T-helper 17 cell (primary cell): Measurements from ENCODE around the gene ITPRIPL2. TPM values are rescaled to one million over a fixed set of nuclear protein-coding genes. Genes with fewer than 3 reads are reported as not detected.

Experiments used
- ATAC-seq: fragments of 150-1000 bp; cut with Tn5 transposase; 2 replicates; pipeline ENCODE4 v1.10.0; 2021; ENCODE audit warnings: mild to moderate bottlenecking, moderate library complexity
- DNase-seq, 3 donors: peaks; one replicate each; pipeline versions ENCODE4 v3.0.0 to v3.0.0-alpha.2; 2020 to 2021
- H3K9me3 ChIP-seq: one replicate; pipeline ENCODE4 v1.7.0; 2013; ENCODE audit warnings: low read length, mild to moderate bottlenecking; ENCODE audit not compliant: control insufficient read depth, poor library complexity, severe bottlenecking
- H3K27ac Mint-ChIP-seq: one replicate; pipeline ENCODE4 v1.8.0; 2022; ENCODE audit warnings: mild to moderate bottlenecking, moderate library complexity, mixed read lengths
- H3K27me3 Mint-ChIP-seq: one replicate; pipeline ENCODE4 v1.8.0; 2022; ENCODE audit warnings: mixed read lengths
- H3K36me3 Mint-ChIP-seq: one replicate; pipeline ENCODE4 v1.8.0; 2022; ENCODE audit warnings: low read depth, mixed read lengths
- H3K4me1 Mint-ChIP-seq: one replicate; pipeline ENCODE4 v1.8.0; 2022; ENCODE audit warnings: mild to moderate bottlenecking, mixed read lengths
- H3K4me3 Mint-ChIP-seq: one replicate; pipeline ENCODE4 v1.8.0; 2022; ENCODE audit warnings: mild to moderate bottlenecking, moderate library complexity, mixed read lengths
- total RNA-seq, 4 donors: library from RNA in 2 of 4; stranded (reverse) in 2 of 4; gene quantifications; one replicate each; pipeline ENCODE4 v1.2.3 and lab custom pipeline; 2022 to 2026

The ITPRIPL2 gene
- total RNA-seq, 2 donors from 2014 or later = 0.85 to 2.0 TPM

DNA sequence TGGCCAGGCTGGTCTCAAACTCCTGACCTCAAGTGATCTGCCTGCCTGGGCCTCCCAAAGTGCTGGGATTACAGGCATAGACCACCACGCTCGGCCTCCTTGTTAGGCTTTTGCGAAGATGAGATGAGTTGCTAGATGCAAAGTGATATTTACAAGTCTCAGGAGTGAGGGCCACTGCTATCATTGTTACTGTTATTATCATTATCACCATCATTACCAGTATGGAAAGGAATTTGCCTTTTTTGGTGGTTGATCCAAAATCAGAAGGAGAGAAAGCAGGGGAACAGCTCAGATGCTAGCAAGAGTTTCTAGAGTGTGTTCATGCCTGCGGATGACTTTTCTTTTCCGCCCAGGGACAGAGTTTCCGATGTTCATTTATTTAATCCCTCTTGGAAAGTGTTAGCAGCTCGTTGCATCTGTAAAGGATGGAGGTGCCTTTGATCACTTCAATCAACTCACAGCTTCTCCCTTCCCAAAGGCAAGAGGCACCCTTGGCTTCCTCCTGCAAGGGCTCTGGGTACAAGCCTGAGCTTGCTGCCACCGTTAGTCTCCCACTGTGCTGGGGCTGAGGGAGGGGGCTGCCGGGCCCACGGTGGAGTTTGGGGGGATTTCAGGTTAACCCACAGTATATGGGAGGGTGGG, 21.6 kb downstream of the ITPRIPL2 start:
- DNase-seq = no peak
- Mint-ChIP-seq H3K4me3 (no peak overlapping the region), H3K27me3 (peaks cover 23% of the 10 kb centered on the region), H3K4me1 (peaks cover 8% of the 10 kb centered on the region), H3K36me3 (no peaks in the 10 kb centered on the region), H3K27ac (no peak overlapping the region)
- H3K9me3 ChIP-seq = no peaks in the 10 kb centered on the region
- ATAC-seq = no peak

DNA sequence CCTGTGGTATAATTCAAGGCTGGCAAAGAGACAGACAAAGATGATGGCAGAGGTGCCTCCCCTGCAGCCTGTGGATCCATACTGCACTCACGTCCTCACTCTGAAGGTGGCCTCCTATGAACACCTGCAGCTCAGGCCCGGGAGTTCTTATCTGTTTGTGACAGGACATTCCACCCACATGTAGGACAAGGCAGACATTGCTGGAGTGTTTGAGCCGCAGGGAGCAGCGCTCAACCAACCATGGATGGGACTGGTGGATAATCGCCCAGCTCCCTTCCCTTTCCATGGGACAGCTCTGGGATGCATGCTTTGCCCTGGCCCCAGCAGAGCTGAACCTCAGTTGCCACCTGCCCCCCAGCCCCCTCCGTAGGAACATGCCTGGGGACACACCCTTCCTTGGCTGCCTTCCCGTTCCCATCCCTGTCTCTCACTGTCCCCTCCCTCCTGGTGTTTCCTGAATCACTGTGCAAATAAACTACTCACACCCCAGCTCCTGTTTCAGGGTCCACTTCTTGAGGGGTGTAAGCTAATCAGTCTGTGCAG, 22.2 kb downstream of the ITPRIPL2 start:
- H3K36me3 Mint-ChIP-seq = no peaks in the 10 kb centered on the region
- peaks cover 4% of the 10 kb centered on the region for H3K4me1 Mint-ChIP-seq
- H3K27me3 Mint-ChIP-seq = peaks cover 29% of the 10 kb centered on the region
- DNase-seq = no peak
- no peak for ATAC-seq
- H3K9me3 ChIP-seq = no peaks in the 10 kb centered on the region
- H3K4me3 Mint-ChIP-seq = no peak overlapping the region
- no peak overlapping the region for H3K27ac Mint-ChIP-seq

DNA sequence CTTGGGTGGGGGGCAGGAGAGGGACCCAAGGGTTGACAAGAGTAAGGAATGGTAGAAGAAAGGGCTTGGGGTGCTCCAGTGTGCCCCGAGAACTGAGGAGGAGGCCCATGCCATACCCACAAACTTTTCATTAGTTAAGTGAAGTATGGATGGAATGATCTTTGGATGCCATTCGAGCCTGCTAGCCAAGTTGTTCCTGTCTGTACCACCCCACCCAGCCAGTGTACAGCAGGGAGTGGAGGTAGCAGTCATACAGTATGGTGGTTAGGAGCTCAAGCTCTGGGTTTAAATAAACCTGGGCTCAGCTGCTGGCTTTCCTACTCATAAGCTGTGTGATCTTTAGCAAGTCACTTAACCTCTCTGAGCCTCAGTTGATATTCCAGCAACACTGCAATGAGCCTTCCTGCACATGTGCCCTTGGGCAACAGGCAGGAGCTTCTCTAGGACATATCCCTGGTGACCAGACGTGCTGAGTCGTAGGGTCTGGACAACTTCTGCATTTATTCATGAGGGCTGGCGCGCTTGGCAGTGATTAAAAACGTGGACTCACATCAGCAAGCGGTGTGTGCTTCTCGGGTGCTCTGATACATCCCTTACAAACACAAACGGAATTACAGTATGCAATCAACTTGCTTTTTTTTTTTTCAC, 22.9 kb downstream of the ITPRIPL2 start:
- H3K9me3 ChIP-seq = no peaks in the 10 kb centered on the region
- Mint-ChIP-seq H3K36me3 (no peaks in the 10 kb centered on the region), H3K27me3 (peaks cover 25% of the 10 kb centered on the region), H3K4me1 (no peaks in the 10 kb centered on the region), H3K4me3 (no peak overlapping the region), H3K27ac (no peak overlapping the region)
- DNase-seq = no peak
- ATAC-seq = no peak

DNA sequence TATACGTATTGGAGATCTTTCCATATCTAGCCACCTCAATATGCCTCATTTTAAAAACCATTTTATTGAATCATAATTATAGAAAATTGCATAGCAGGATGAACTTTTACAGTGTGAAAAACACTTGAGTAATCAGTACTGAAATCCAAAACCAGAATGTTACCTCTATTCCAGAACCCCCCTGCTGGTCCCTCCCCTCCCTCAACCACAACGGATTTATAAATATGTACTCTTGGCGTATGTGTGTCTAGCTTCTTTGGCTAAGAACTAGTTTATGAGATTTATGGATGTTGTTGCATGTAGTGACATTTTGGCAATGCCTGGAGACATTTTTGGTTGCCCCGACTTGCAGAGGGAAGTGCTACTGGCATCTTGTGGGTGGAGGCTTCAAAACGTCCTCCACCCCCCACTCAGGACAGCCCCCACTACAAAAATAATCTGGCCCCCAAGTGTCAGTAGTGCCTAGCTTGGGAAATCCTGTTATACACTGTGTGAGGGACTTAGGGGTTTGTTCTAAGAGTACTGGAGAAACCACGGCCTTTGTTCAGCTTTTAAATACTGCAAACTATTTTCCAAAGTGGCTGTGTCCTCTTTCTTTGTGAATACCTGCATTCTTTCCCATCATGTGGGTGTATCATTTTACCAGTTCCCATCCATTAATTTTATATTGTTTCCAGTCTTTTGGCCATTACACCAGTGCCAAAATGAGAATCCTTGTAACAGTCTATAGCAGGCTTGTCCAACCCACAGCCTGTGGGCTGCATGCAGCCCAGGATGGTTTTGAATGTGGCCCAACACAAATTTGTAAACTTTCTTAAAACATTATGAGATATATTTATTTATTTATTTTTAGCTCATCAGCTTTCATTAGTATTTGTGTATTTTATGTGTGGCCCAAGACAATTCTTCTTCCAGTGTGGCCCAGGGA, 23.7 kb downstream of the ITPRIPL2 start:
- no peak for DNase-seq
- ATAC-seq = no peak

DNA sequence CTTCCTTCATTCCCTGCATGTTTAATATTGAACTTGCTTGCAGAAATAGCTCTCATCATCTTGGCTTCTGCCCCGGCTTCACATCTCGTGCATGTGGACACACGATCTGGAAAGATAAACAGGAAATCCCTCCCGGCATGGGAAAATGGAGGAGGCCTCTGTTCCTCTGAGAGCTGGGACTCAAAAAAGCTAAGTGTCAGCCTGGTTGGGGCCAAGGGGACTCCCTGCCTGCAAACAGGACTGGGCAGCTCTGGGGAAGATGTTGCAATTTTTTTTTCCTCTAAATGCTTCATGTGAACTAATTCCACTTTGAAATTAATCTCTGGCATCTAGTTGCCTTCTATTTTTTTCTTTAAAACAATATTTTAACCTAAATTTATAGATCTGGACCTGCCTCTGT, 24.8 kb downstream of the ITPRIPL2 start:
- no peak overlapping the region for H3K27ac Mint-ChIP-seq
- H3K36me3 Mint-ChIP-seq = no peaks in the 10 kb centered on the region
- ATAC-seq (no peak), DNase-seq (no peak)
- H3K4me3 Mint-ChIP-seq = no peak overlapping the region
- no peaks in the 10 kb centered on the region for H3K4me1 Mint-ChIP-seq
- H3K9me3 ChIP-seq = no peaks in the 10 kb centered on the region
- peaks cover 31% of the 10 kb centered on the region for H3K27me3 Mint-ChIP-seq

More for the DNA sequence above, 23.7 kb downstream of the ITPRIPL2 start:
- Mint-ChIP-seq H3K27ac (no peak overlapping the region), H3K36me3 (no peaks in the 10 kb centered on the region), H3K27me3 (peaks cover 25% of the 10 kb centered on the region), H3K4me3 (no peak overlapping the region), H3K4me1 (no peaks in the 10 kb centered on the region)
- H3K9me3 ChIP-seq = no peaks in the 10 kb centered on the region

DNA sequence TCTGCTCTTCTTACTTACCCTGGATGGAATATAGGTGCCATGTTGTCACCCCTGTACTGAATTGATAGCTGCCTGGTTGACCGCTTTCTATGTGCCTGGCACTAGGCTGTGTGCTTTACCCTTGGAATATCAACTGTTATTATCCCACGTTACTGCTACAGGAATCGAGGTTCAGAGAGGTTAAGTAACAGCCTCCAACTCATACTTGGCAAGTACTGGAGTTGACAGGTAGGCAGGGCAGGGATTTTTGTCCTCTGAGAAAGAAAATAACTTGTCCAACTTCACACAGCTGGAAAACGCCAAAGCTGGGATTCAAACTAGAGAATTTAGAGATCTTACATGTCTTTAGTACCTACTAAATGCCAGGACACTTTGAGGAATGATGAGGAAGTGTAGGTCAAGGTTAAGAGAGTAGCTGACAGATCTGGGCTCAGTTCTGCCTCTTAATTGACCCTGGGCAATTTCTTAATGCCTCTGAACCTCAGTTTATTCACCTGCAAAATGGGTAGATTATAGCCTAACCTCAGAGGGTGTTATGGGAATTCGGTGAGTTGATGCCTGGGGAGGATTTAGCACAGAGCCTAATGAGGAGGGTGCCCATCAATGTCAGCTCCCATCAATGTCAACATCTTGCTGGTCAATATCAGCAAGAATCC, 25.8 kb downstream of the ITPRIPL2 start:
- Mint-ChIP-seq H3K4me1 (no peaks in the 10 kb centered on the region), H3K27ac (no peak overlapping the region), H3K27me3 (peaks cover 31% of the 10 kb centered on the region), H3K36me3 (no peaks in the 10 kb centered on the region), H3K4me3 (no peak overlapping the region)
- ATAC-seq (no peak), DNase-seq (no peak)
- no peaks in the 10 kb centered on the region for H3K9me3 ChIP-seq

DNA sequence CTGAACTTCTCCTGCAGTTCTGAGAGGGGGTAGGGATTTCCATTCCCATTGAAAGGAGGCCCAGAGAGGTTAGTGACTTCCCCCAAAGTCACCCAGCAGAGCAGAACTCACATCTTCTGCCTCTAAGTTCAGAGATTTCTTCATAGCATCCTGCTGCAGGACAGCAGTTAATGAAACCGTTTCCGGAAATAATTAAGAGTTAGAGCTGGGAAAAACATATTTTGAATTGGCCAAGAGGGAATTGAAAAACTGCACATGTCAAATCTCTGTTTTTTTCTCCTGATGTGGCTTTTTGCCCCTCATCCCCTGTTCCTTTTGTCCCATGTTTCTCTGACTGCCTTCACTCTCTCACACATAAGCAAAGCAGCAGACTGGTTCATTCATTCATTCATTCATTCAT, 26.6 kb downstream of the ITPRIPL2 start:
- Mint-ChIP-seq H3K27ac (no peak overlapping the region), H3K36me3 (no peaks in the 10 kb centered on the region), H3K4me3 (no peak overlapping the region), H3K27me3 (peaks cover 31% of the 10 kb centered on the region), H3K4me1 (peaks cover 3% of the 10 kb centered on the region)
- ATAC-seq (no peak), DNase-seq (no peak)
- no peaks in the 10 kb centered on the region for H3K9me3 ChIP-seq

DNA sequence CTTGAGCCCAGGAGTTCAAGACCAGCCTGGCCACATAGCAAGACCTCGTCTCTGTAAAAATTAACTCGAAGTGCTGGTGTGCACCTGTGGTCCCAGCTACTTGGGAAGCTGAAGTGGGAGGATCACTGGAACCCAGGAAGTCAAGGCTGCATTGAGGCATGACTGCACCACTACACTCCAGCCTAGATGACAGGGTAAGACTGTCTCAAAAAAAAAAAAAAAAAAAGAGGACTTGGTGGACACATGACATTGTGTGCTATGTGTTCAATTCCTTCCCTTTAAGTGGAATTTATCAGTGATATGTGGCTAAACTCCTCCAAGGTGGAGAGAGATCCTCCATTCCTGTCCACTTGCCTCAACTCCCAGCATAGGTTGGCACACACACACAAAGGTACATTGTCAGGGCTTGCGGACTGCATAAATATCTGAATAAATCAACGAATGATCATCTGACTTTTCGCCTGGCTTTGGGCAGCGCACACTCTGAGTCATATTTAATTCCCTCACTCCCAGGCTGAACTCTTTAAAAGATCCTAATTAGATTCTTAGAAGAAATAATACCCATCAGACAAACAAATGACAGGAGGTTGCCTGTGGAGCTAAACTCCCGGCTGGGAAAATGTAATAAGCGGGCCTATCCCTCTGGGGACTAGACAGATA, 29.3 kb downstream of the ITPRIPL2 start:
- H3K4me3 Mint-ChIP-seq = no peak overlapping the region
- DNase-seq (no peak), ATAC-seq (no peak)
- H3K4me1 Mint-ChIP-seq = peaks cover 3% of the 10 kb centered on the region
- H3K27me3 Mint-ChIP-seq = peaks cover 36% of the 10 kb centered on the region
- no peaks in the 10 kb centered on the region for H3K36me3 Mint-ChIP-seq
- H3K9me3 ChIP-seq = no peaks in the 10 kb centered on the region
- no peak overlapping the region for H3K27ac Mint-ChIP-seq

DNA sequence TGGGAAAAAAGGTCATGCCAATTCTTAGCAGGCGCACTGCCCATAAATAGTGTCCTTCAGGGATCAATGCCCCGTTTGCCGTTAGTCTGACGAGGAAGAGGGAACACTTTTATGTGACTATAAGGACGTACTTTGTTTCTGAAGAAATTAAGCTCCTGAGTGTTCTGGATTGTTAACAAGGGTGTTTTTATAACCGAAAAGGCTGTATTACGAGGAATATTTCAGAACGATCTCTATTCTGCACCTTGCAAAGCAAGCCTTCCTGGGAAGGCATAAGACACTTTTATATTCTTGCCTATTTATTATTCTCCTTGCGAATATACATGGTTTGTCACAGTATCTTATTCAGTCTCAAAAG, 29.8 kb downstream of the ITPRIPL2 start:
- ATAC-seq (no peak), DNase-seq (no peak)
- no peaks in the 10 kb centered on the region for H3K36me3 Mint-ChIP-seq

DNA sequence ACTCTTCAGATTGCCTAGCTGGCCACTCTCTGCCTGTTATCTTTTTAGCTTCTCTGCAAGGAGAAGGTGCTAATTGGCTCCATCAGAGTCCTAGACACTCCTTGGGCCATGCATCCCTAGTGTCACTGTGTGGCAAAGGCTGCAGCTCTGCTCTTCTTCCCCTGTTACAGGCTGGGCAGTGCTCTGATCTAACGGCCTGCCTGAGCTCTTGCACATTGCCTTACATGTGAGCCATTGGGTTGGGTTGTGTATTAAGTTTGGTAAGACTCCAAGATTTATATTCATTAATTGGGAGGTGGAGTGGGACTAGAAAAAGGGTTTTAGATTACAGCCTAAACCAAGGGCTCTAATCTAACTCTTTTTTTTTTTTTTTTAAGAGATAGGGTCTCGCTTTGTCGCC, 31.2 kb downstream of the ITPRIPL2 start:
- H3K27ac Mint-ChIP-seq = no peak overlapping the region
- H3K36me3 Mint-ChIP-seq = no peaks in the 10 kb centered on the region
- ATAC-seq (no peak), DNase-seq (no peak)
- no peaks in the 10 kb centered on the region for H3K9me3 ChIP-seq
- H3K27me3 Mint-ChIP-seq = peaks cover 29% of the 10 kb centered on the region
- peaks cover 3% of the 10 kb centered on the region for H3K4me1 Mint-ChIP-seq
- no peak overlapping the region for H3K4me3 Mint-ChIP-seq

More for the DNA sequence above, 29.8 kb downstream of the ITPRIPL2 start:
- H3K4me3 Mint-ChIP-seq = no peak overlapping the region
- peaks cover 38% of the 10 kb centered on the region for H3K27me3 Mint-ChIP-seq
- H3K4me1 Mint-ChIP-seq = peaks cover 3% of the 10 kb centered on the region
- H3K27ac Mint-ChIP-seq = no peak overlapping the region
- no peaks in the 10 kb centered on the region for H3K9me3 ChIP-seq

DNA sequence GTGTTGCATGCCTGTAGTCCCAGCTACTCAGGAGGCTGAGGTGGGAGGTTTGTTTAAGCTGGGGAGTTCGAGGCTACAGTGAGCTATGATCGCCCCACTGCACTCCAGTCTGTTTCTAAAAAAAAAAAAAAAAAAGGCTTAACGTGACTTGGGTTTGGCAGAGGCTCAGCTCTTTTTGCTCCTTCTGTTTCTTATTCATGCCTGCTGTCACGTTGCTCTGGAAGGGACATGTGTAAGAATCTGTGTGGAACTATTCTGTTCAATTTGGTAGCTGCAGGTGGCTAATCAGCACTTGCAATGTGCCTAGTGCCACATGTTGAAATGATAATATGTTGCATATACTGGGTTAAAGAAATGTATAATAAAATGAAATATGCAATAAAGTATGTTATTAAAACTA, 33.4 kb downstream of the ITPRIPL2 start:
- Mint-ChIP-seq H3K4me3 (no peak overlapping the region), H3K4me1 (peaks cover 3% of the 10 kb centered on the region), H3K36me3 (no peaks in the 10 kb centered on the region), H3K27ac (no peak overlapping the region), H3K27me3 (peaks cover 26% of the 10 kb centered on the region)
- no peaks in the 10 kb centered on the region for H3K9me3 ChIP-seq
- ATAC-seq = no peak
- DNase-seq = no peak

DNA sequence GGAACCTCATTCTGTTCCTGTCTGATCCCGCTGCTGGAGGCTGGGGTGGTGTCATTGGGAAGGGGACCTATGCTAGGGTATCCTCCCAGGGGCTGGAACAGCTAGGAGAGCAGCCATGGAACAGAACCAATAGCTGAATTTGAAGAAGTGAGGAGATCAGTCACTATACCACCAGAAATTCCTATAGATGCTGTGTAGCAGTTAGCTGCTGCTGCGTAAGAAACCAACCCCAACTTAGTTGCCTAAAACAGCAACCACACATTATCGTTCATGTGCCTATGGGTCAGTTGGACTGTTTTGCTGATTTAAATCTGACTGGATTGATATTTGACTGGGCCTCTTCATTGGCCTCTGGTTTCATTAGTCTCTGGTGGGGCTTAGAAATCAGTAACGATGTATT, 33.9 kb downstream of the ITPRIPL2 start:
- no peaks in the 10 kb centered on the region for H3K36me3 Mint-ChIP-seq
- no peak for ATAC-seq
- H3K4me1 Mint-ChIP-seq = peaks cover 3% of the 10 kb centered on the region
- H3K27me3 Mint-ChIP-seq = peaks cover 24% of the 10 kb centered on the region
- H3K9me3 ChIP-seq = no peaks in the 10 kb centered on the region
- no peak for DNase-seq
- H3K27ac Mint-ChIP-seq = no peak overlapping the region
- no peak overlapping the region for H3K4me3 Mint-ChIP-seq
